CD4-positive, alpha-beta memory T cell (primary cell): ENCODE data around the gene EYA2. TPM values are rescaled to one million over a fixed set of nuclear protein-coding genes. Genes with fewer than 3 reads are reported as not detected.

ENCODE experiments used
- CTCF ChIA-PET: fragments of 350-600 bp; sonication (Branson Sonifier 250); formaldehyde crosslinking; loops from one replicate; lab custom pipeline; 2021; ENCODE audit warnings: inconsistent platforms; ENCODE audit not compliant: partially characterized antibody; lab: Charles Lee
- POLR2A ChIA-PET: fragments of 350-600 bp; sonication (Branson Sonifier 250); formaldehyde crosslinking; loops from one replicate; lab custom pipeline; 2021; ENCODE audit not compliant: partially characterized antibody; lab: Charles Lee
- DNase-seq, 5 donors: peaks; one replicate each; pipeline versions ENCODE4 v3.0.0 to v3.0.0-alpha.2; 2020 to 2022; ENCODE audit warnings: mixed read lengths in 1 of 5
- H3K27ac ChIP-seq: one replicate; pipeline ENCODE4 v1.7.0; 2013; ENCODE audit warnings: low read depth, low read length
- H3K27me3 ChIP-seq: 2 replicates; pipeline ENCODE4 v1.7.0; 2013; ENCODE audit warnings: mild to moderate bottlenecking, low read length, moderate library complexity; ENCODE audit not compliant: insufficient read depth
- H3K36me3 ChIP-seq: 2 replicates; pipeline ENCODE4 v1.7.0; 2013; ENCODE audit warnings: mild to moderate bottlenecking, low read length, moderate library complexity; ENCODE audit not compliant: insufficient read depth
- H3K4me1 ChIP-seq: 2 replicates; pipeline ENCODE4 v1.7.0; 2013; ENCODE audit warnings: mild to moderate bottlenecking, low read length, moderate library complexity; ENCODE audit not compliant: insufficient read depth
- H3K4me3 ChIP-seq, 2 donors: one replicate each; pipeline ENCODE4 v1.7.0; 2013; ENCODE audit warnings: low read length in 2 of 2, mild to moderate bottlenecking in 1 of 2
- H3K9me3 ChIP-seq, 2 donors: one replicate each; pipeline ENCODE4 v1.7.0; 2013; ENCODE audit warnings: low read length in 2 of 2, control low read depth in 1 of 2; ENCODE audit not compliant: control insufficient read depth in 1 of 2
- H3K27ac Mint-ChIP-seq, 7 donors: one replicate each; pipeline ENCODE4 v1.8.0; 2020 to 2021; ENCODE audit warnings: mixed read lengths in 7 of 7, mild to moderate bottlenecking in 6 of 7, inconsistent platforms in 3 of 7, moderate library complexity in 3 of 7
- H3K27me3 Mint-ChIP-seq, 2 donors: one replicate each; pipeline ENCODE4 v1.8.0; 2020 to 2021; ENCODE audit warnings: mixed read lengths in 2 of 2
- H3K36me3 Mint-ChIP-seq, 2 donors: one replicate each; pipeline ENCODE4 v1.8.0; 2020 to 2021; ENCODE audit warnings: mixed read lengths in 2 of 2, inconsistent platforms in 1 of 2, mild to moderate bottlenecking in 1 of 2
- H3K4me1 Mint-ChIP-seq, 4 donors: one replicate each; pipeline ENCODE4 v1.8.0; 2020 to 2021; ENCODE audit warnings: mixed read lengths in 4 of 4, mild to moderate bottlenecking in 1 of 4
- H3K4me3 Mint-ChIP-seq, 8 donors: one replicate each; pipeline ENCODE4 v1.8.0; 2020 to 2021; ENCODE audit warnings: mixed read lengths in 8 of 8, mild to moderate bottlenecking in 7 of 8, moderate library complexity in 6 of 8, inconsistent platforms in 3 of 8
- H3K9me3 Mint-ChIP-seq, 8 donors: one replicate each; pipeline ENCODE4 v1.8.0; 2020 to 2021; ENCODE audit warnings: mixed read lengths in 8 of 8, mild to moderate bottlenecking in 5 of 8, inconsistent platforms in 3 of 8, moderate library complexity in 1 of 8
- intact Hi-C: fragments of 100-400 bp; cut with micrococcal nuclease; formaldehyde crosslinking; loops from one replicate; pipeline ENCODE4 v1.15.1; 2023
- polyA plus RNA-seq, 2 donors: library from polyadenylated mRNA; unstranded; fragments of 300-500 nt; fragmentation: Illumina TruSeq; gene quantifications; one replicate each; pipeline ENCODE4 v1.2.3, GENCODE V29; 2021
- total RNA-seq, 2 experiments: library from RNA; stranded (reverse); gene quantifications; one replicate each; pipeline ENCODE4 v1.2.3, GENCODE V29; 2021

Gene EYA2
- total and polyA plus RNA-seq, 4 experiments from 2014 or later, result not detected

DNA sequence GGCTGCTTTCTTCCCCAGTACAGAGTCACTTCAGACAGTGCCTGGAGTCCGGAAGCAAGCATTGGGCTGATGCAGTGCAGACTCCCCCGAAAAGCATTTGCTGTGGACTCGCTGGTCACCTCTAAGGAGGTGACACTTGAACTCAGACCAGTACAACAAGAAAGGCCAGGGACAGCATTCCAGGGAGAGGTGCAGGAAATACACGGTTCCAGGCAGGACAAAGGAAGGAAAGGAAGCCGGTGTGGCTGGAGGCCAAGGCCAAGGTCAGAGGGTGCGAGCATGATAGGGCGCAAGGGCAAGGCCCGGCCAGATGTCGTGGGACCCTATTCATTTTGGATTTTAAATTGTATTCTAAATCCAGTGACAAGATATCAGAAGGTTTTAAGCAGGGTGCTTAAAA is 300.9 kb downstream of the EYA2 start:
- peaks cover 0 to 7% (median 0%) of the 10 kb centered on the region in 4 donors for H3K4me1 Mint-ChIP-seq
- peak overlapping the region in 1 of 8 donors; percentile 39 for H3K4me3 Mint-ChIP-seq
- Histone ChIP-seq H3K9me3 (no peaks in the 10 kb centered on the region), H3K4me1 (no peaks in the 10 kb centered on the region), H3K27me3 (no peaks in the 10 kb centered on the region), H3K27ac (no peak overlapping the region), H3K36me3 (no peaks in the 10 kb centered on the region), H3K4me3 (no peak overlapping the region)
- intact Hi-C loops, result no loop called here
- H3K27me3 Mint-ChIP-seq, result no peaks in the 10 kb centered on the region
- POLR2A ChIA-PET, result no interaction called here
- no peak overlapping the region for H3K27ac Mint-ChIP-seq
- H3K36me3 Mint-ChIP-seq, result no peaks in the 10 kb centered on the region
- no peak for DNase-seq
- H3K9me3 Mint-ChIP-seq, result no peaks in the 10 kb centered on the region
- CTCF ChIA-PET, result interaction anchor here (0.6 to 7.6 kb wide), 3 partner anchors 75 to 187 kb away, joined by 3 to 134 read pairs (median 4); no protein-coding TSS in a partner anchor

GRCh38 chr20:47196091-47197081 is 301.7 kb downstream of the EYA2 start:
- CTCF ChIA-PET, result interaction anchor here (0.5 to 7.6 kb wide), 13 partner anchors 9 to 1424 kb away, joined by 3 to 134 read pairs (median 3); no protein-coding TSS in a partner anchor
- no peaks in the 10 kb centered on the region for H3K9me3 ChIP-seq
- H3K36me3 ChIP-seq, result no peaks in the 10 kb centered on the region
- no peaks in the 10 kb centered on the region for H3K27me3 ChIP-seq
- H3K4me3 ChIP-seq, result no peak overlapping the region
- H3K36me3 Mint-ChIP-seq, result no peaks in the 10 kb centered on the region
- intact Hi-C loops, result loop anchor here (1.0 kb wide), 2 partner anchors 76 to 188 kb away; no protein-coding TSS in a partner anchor
- H3K9me3 Mint-ChIP-seq, result no peaks in the 10 kb centered on the region
- no peaks in the 10 kb centered on the region for H3K27me3 Mint-ChIP-seq
- H3K27ac ChIP-seq, result no peak overlapping the region
- POLR2A ChIA-PET, result interaction anchor here (0.6 to 1.4 kb wide), 2 partner anchors 165 to 188 kb away, joined by 3 to 7 read pairs; no protein-coding TSS in a partner anchor
- peaks cover 0 to 7% (median 0%) of the 10 kb centered on the region in 4 donors for H3K4me1 Mint-ChIP-seq
- no peak overlapping the region for H3K4me3 Mint-ChIP-seq
- H3K4me1 ChIP-seq, result no peaks in the 10 kb centered on the region
- H3K27ac Mint-ChIP-seq, result peak overlapping the region in 1 of 7 donors; percentile 29
- DNase-seq, result peak; percentile 48 to 63 (median 61)

DNA sequence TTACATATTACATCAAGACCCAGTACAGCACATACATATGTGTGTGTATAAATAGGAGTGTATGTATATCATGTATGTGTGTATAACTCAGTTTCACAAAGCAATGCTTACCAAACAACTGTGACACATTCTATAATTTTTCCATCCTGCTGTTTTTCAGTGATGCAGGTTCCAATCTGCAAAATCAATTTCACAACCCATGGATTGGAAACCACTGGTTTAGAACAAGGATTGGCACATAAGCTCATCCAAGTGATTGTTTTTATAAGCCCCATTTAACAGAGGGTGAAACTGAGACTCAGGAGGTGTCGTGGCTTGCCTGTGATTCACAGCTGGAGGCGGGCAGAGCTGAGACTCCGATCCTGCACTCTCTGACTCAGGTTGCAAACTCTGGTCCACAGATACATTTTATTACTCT is 303.6 kb downstream of the EYA2 start:
- Histone ChIP-seq H3K36me3 (no peaks in the 10 kb centered on the region), H3K9me3 (no peaks in the 10 kb centered on the region), H3K4me3 (no peak overlapping the region), H3K4me1 (no peaks in the 10 kb centered on the region), H3K27ac (no peak overlapping the region), H3K27me3 (no peaks in the 10 kb centered on the region)
- ChIA-PET POLR2A (no interaction called here), CTCF (interaction anchor here (0.6 to 7.6 kb wide), 6 partner anchors 9 to 1968 kb away, joined by 3 to 134 read pairs (median 5); no protein-coding TSS in a partner anchor)
- no peak for DNase-seq
- Mint-ChIP-seq H3K4me3 (no peak overlapping the region), H3K9me3 (no peaks in the 10 kb centered on the region), H3K36me3 (no peaks in the 10 kb centered on the region), H3K27ac (no peak overlapping the region), H3K4me1 (peaks cover 0 to 7% (median 0%) of the 10 kb centered on the region in 4 donors), H3K27me3 (no peaks in the 10 kb centered on the region)
- intact Hi-C loops, result no loop called here

GRCh38 chr20:47198996-47199552 is 304.4 kb downstream of the EYA2 start:
- no peaks in the 10 kb centered on the region for H3K36me3 ChIP-seq
- POLR2A ChIA-PET, result no interaction called here

GRCh38 chr20:47201074-47201730 is 306.6 kb downstream of the EYA2 start:
- Mint-ChIP-seq H3K9me3 (no peaks in the 10 kb centered on the region), H3K27ac (no peak overlapping the region), H3K4me3 (no peak overlapping the region), H3K27me3 (no peaks in the 10 kb centered on the region), H3K4me1 (peaks cover 0 to 10% (median 3%) of the 10 kb centered on the region in 4 donors), H3K36me3 (no peaks in the 10 kb centered on the region)
- Histone ChIP-seq H3K27ac (no peak overlapping the region), H3K4me1 (no peaks in the 10 kb centered on the region), H3K36me3 (no peaks in the 10 kb centered on the region), H3K4me3 (no peak overlapping the region), H3K9me3 (no peaks in the 10 kb centered on the region), H3K27me3 (no peaks in the 10 kb centered on the region)
- no peak for DNase-seq
- POLR2A ChIA-PET, result no interaction called here
- intact Hi-C loops, result no loop called here
- CTCF ChIA-PET, result interaction anchor here (0.6 to 1.2 kb wide), 3 partner anchors 12 to 80 kb away, joined by 3 read pairs; no protein-coding TSS in a partner anchor

More at GRCh38 chr20:47198996-47199552, 304.4 kb downstream of the EYA2 start:
- Mint-ChIP-seq H3K4me1 (peaks cover 0 to 7% (median 0%) of the 10 kb centered on the region in 4 donors), H3K4me3 (no peak overlapping the region), H3K9me3 (no peaks in the 10 kb centered on the region), H3K27me3 (no peaks in the 10 kb centered on the region), H3K27ac (no peak overlapping the region), H3K36me3 (no peaks in the 10 kb centered on the region)
- CTCF ChIA-PET, result interaction anchor here (1.0 to 7.6 kb wide), 5 partner anchors 10 to 422 kb away, joined by 3 to 134 read pairs (median 6); no protein-coding TSS in a partner anchor
- Histone ChIP-seq H3K4me3 (no peak overlapping the region), H3K27ac (no peak overlapping the region), H3K9me3 (no peaks in the 10 kb centered on the region), H3K4me1 (no peaks in the 10 kb centered on the region), H3K27me3 (no peaks in the 10 kb centered on the region)
- DNase-seq, result no peak
- intact Hi-C loops, result no loop called here

DNA sequence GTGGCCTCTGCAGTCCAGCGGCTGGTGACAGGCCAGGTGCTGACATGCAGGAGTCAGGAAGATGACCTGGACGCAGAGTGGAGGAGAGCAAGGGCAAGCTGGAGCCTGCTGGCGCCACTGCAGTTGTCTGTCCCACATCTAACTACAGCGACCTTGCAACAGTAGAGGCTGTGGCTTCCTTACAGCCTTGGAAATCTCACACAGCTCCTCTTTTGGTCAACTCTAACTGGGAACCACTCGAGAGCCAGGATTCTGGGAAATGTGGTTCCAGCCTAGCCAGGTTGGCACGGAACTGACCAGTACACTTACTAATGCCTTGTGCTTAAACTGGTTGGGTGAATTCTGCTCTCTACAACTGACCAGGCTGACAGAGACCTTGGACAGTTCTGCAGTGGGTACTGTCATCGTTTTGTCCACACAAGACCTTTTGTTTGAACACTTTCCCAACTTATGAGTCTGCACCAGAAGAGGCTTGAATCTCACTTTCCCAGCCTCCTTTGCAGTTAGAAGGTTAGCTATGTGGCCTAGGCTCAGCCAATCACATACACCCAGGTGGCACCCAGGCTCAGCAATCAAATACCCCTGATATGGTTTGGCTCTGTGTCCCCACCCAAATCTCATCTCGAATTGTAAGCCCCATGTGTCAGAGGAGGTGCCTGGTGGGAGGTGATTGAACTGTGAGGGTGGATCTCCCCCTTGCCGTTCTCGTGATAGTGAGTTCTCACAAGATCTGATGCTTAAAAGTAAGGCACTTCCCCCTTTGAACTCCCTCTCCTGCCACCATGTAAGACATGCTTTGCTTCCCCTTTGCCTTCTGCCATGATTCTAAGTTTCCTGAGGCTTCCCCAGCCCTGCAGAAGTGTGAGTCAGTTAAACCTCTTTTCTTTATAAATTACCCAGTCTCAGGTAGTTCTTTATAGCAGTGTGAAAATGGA is 308.4 kb downstream of the EYA2 start:
- H3K27me3 Mint-ChIP-seq, result no peaks in the 10 kb centered on the region

More for the DNA sequence above, 308.4 kb downstream of the EYA2 start:
- DNase-seq, result no peak
- H3K27me3 ChIP-seq, result no peaks in the 10 kb centered on the region
- no peak overlapping the region for H3K4me3 ChIP-seq
- H3K27ac Mint-ChIP-seq, result peak overlapping the region in 1 of 7 donors; percentile 63
- POLR2A ChIA-PET, result no interaction called here
- no peak overlapping the region for H3K4me3 Mint-ChIP-seq
- H3K36me3 ChIP-seq, result no peaks in the 10 kb centered on the region
- H3K9me3 Mint-ChIP-seq, result no peaks in the 10 kb centered on the region
- no peak overlapping the region for H3K27ac ChIP-seq
- intact Hi-C loops, result no loop called here
- H3K9me3 ChIP-seq, result no peaks in the 10 kb centered on the region
- peaks cover 0 to 5% (median 3%) of the 10 kb centered on the region in 4 donors for H3K4me1 Mint-ChIP-seq
- no peaks in the 10 kb centered on the region for H3K4me1 ChIP-seq
- H3K36me3 Mint-ChIP-seq, result peaks cover 0 to 6% of the 10 kb centered on the region in 2 donors
- CTCF ChIA-PET, result interaction anchor here (1.0 to 1.7 kb wide), 2 partner anchors 9 to 181 kb away, joined by 5 read pairs; no protein-coding TSS in a partner anchor
